LNCaP clone FGC (cell line): Measurements from ENCODE around the gene RAD51B.

ENCODE experiments used
- DNase-seq: peaks from one replicate; pipeline ENCODE4 v3.0.0-alpha.2; 2011; ENCODE audit warnings: low read depth
- H3K4me3 ChIP-seq: 2 replicates; pipeline ENCODE4 v1.5.1; 2011; ENCODE audit warnings: mild to moderate bottlenecking, low read depth, low read length, control low read depth
- TF ChIP-seq, protein P1 (sequence below): IDR thresholded peaks from 2 replicates; pipeline ENCODE4 v1.5.1; 2012; ENCODE audit warnings: mild to moderate bottlenecking; ENCODE audit not compliant: control insufficient read depth, insufficient read depth; ENCODE audit errors: extremely low read depth

Gene RAD51B

DNA sequence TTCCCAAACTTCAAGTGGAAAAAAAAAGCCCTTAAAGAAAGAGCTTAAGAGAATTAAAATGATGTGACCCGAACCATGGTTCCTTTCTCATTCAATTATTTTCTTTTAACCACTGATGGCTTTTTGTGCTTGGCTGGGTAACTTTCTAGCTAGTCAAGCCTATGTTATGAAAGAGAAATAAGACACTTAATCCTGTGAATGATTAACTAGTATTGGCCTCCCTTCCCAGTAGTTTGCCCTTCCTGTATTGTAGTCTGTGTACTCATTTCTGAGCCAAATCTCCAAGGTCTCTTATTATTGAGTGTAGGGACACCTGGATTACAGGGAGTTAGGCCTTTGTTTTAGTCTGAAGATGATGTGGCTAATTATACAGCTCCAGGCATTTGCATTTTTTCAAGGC, 353.0 kb downstream of the RAD51B start:
- no peak overlapping the region for H3K4me3 ChIP-seq
- TF ChIP-seq, protein P1, sequence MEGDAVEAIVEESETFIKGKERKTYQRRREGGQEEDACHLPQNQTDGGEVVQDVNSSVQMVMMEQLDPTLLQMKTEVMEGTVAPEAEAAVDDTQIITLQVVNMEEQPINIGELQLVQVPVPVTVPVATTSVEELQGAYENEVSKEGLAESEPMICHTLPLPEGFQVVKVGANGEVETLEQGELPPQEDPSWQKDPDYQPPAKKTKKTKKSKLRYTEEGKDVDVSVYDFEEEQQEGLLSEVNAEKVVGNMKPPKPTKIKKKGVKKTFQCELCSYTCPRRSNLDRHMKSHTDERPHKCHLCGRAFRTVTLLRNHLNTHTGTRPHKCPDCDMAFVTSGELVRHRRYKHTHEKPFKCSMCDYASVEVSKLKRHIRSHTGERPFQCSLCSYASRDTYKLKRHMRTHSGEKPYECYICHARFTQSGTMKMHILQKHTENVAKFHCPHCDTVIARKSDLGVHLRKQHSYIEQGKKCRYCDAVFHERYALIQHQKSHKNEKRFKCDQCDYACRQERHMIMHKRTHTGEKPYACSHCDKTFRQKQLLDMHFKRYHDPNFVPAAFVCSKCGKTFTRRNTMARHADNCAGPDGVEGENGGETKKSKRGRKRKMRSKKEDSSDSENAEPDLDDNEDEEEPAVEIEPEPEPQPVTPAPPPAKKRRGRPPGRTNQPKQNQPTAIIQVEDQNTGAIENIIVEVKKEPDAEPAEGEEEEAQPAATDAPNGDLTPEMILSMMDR: no peak
- DNase-seq: peak; percentile 93

DNA sequence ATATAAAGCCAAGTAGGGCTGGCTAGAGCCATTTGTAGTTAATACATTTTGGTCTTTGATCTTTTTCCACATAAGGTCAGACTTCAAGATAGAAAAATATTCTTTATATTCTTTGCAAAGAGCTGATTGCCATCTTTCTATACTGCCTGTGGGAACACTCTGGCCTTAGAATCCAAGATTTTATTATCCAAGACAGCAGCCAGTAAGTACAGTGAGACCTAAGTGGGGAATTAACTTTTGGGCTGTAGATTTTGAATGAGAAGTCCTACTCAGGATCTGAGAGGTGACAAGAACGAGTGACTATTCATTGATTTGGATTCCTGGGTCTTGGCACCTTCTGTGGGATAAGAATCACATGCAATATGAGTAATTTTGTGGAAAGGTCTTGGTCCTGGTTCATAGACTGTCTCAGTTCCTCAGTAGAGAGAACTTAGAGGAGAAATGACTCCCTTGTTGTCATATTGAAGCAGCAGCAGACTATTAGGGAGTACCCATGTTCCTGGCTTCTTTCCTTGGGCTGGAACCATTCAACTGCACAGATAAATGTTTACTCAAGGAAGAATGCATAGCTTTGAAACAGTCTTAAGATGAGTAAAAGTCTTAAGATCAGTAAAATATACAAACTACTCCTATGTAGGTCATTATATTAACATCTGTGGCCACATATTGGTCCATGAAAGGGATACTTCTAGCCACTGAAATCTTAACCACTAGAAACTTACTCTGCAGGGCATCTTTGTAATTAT, 353.8 kb downstream of the RAD51B start:
- TF ChIP-seq, protein P1: no peak
- H3K4me3 ChIP-seq: no peak overlapping the region
- DNase-seq: no peak

DNA sequence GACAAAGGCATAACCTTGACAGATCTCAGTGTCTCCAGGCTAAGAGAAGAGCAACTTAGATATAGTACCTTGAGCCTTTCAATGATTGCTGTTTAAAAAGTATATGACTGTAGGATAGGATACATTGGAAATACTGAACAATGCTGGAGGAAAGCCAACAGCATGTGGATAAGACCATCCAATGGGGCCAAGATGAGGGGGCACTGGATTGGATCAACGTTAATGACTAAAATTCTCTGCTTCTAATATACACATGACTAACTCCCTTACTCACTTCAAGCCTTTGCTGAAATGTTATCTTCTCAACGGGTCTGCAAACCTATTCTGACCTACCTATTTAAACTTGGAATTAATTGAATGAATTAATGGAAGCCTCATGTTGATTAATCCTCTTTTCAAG, 354.9 kb downstream of the RAD51B start:
- no peak overlapping the region for H3K4me3 ChIP-seq
- TF ChIP-seq, protein P1: no peak
- DNase-seq: no peak

DNA sequence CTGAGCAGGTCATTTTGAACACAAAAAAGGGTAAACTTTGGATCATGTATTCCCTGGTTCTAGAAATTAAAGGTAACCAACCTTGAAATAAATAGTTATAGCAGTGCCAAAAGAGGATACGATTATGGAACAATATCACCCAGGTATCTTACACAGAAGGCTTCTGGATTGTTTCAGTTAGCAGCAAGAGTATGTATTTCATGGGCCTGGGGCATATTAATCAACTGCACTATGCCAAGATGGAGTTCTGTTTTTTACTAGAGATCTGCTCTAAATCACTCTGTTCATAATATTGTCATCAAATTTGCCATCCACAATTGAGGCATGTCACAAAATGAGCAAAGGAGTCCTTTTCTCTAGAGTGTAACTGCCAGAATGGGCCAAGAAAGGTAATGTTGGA, 357.1 kb downstream of the RAD51B start:
- H3K4me3 ChIP-seq: no peak overlapping the region
- DNase-seq: no peak
- TF ChIP-seq, protein P1: no peak

DNA sequence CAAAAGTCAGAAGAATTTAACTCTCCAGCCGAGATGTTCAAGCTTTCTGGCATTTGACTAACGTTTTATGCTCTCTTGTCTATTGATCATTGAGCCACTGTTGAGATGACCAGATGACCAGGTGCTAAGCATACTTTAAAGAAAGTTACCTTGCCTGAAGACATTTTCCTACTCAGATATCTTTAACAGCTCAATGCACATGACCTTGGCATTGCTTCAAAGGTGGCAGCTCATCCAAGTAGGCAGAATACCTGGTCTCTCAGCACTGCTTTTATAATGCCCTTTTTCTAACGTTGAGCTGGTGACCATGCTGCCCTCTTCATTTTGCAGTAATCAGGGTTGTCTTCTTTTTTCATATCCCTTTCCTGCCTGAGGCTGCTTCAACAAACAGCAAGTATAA, 358.1 kb downstream of the RAD51B start:
- TF ChIP-seq, protein P1: no peak
- DNase-seq: no peak
- no peak overlapping the region for H3K4me3 ChIP-seq

DNA sequence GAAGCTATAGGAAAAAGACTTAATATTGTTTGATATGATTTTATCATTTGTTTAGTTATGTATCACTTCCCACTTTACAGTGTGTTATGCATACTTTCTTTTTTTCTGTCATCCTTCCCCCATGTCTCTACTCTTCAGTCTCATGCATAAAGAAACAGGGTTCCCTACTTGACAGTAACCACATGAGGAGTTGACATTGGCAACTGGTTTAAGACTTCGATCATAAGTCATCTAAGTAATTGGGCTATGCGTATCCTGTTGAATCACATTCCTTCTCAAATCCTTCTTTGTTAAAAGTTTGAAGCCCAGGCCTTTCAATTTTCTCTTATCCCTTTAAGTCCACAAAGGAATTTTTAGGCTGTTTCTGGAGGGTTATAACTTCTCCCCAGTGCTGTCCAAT, 358.7 kb downstream of the RAD51B start:
- TF ChIP-seq, protein P1: no peak
- DNase-seq: no peak

More for the DNA sequence above, 358.7 kb downstream of the RAD51B start:
- no peak overlapping the region for H3K4me3 ChIP-seq
